HG02938 (cell line): ENCODE data around the gene CTAGE1.
"Not testable (repeated sequence)": the region's sequence is repeated elsewhere in the genome, so short reads cannot be mapped to it uniquely, and the experiment has no call there.

ENCODE experiments used
- ATAC-seq: cut with Tn5 transposase; IDR thresholded peaks from one replicate; pipeline ENCODE4 v1.9.1; 2021; ENCODE audit warnings: mild to moderate bottlenecking, moderate library complexity; ENCODE audit not compliant: unreplicated experiment

Gene CTAGE1

GRCh38 chr18:22393164-22393563 is 24.6 kb downstream of the CTAGE1 start:
- not testable (repeated sequence) for ATAC-seq

GRCh38 chr18:22391407-22392345 is 26.0 kb downstream of the CTAGE1 start:
- ATAC-seq: no peak

DNA sequence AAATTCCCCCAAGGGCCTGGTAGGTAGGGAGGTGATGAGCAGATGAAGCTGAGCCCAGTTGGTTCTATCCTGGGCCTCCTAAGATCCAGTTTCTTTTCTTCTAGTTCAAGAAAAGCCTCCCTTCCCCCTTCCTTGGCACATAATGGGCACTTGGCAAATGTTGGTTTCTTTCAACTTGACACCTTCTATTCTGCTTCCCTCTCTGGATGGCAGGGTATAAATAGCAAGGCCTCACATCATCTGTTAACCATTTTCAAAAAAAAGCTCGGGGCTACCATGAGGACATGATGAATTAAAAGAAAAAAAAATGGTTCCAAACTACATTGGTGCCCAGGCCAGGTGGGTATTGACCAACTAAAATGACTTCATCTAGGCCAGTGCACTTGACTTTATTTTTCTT is 29.9 kb downstream of the CTAGE1 start:
- no peak for ATAC-seq

DNA sequence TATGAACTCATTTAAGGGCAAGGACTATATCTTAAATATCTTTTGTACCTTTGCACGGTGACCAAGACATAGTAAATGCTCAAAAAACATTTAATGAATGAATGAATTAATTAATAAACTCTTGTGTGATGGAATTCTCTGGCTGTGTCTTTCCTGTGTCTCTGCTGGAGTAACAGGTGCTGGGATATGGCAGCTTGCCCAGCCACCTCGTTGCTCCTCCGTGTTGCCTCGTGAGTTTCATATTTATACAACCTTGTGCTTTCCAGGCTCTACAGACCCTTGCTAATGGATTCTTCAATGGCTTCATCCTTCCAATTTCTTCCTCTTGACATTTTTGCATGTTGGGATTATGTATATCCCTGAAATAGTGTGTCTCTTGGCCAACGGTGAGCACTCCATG is 30.4 kb downstream of the CTAGE1 start:
- no peak for ATAC-seq

- ATAC-seq: no peak
Observed at GRCh38 chr18:22385718-22386117, 32.0 kb downstream of the CTAGE1 start.

GRCh38 chr18:22378672-22379282 is 38.9 kb downstream of the CTAGE1 start:
- ATAC-seq: no peak

GRCh38 chr18:22377769-22378168 is 39.9 kb downstream of the CTAGE1 start:
- ATAC-seq: no peak

DNA sequence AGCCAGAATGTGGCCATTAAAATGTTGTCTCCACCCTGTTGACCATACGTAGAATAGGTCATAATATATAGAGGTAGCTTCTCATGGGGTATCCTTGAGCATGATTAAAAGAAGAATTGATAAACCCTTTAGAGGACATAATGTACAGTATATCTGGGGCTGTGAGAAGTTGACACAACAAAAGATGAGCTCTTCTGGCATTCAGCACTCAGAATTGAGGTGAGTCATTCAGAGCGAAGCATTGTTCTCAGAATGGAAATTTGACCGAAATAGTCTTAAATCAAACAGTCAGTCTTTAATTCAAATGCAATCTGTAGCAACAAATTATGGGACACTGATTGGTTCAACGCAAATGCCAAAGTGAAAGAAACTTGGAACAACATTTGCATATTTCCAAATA is 47.3 kb downstream of the CTAGE1 start:
- no peak for ATAC-seq

GRCh38 chr18:22368021-22368420 is 49.7 kb downstream of the CTAGE1 start:
- ATAC-seq: no peak

DNA sequence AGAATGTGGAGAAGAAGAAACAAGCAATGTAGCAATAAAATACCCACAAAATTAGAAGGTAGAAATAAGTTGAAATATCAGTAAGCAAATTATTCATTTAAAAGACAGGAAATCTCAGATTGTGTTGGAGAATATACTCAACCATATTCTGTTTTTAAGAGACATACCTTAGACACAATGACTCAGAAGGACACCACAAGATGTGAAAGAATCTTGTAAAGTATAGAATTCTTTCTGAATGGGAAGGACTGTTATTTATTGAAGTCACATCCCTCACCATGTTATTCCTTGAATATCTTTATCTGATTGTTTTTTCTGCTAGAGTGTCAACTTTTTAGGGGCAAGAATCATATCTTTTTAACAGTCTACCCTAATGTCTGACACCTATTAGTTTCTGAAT is 50.4 kb downstream of the CTAGE1 start:
- ATAC-seq: no peak

DNA sequence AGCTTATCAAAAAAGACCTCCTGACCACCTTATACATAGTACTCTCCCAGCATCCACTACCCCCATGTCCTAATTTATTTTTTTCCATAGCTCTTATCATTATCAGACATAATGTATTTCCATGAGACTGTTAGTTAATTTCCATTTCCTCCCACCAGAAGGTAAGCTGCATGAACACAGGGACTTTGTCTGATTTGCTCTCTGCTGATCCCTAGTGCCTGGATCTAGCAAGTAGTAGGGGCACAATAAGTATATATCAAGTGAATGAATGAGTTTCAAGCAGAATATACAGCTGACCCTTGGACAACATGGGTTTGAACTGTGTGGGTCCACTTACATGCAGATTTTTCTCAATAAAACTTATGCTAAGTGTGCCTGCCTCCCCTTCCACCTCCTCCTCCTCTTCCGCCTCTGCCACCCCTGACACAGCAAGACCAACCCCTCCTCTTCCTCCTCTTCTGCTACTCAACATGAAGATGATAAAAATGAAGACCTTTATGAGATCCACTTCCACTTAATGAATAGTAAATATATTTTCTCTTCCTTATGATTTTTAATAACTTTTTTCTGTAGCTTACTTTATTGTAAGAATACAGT is 53.8 kb downstream of the CTAGE1 start:
- ATAC-seq: no peak
